Fibroblast of skin of right biceps (primary cell): ENCODE results near the gene PTPRJ.
"Not testable (repeated sequence)": the region's sequence is repeated elsewhere in the genome, so short reads cannot be mapped to it uniquely, and the experiment has no call there.

Experiments used
- DNase-seq: peaks from one replicate; pipeline ENCODE4 v3.0.0-alpha.2; 2013

The PTPRJ gene

DNA sequence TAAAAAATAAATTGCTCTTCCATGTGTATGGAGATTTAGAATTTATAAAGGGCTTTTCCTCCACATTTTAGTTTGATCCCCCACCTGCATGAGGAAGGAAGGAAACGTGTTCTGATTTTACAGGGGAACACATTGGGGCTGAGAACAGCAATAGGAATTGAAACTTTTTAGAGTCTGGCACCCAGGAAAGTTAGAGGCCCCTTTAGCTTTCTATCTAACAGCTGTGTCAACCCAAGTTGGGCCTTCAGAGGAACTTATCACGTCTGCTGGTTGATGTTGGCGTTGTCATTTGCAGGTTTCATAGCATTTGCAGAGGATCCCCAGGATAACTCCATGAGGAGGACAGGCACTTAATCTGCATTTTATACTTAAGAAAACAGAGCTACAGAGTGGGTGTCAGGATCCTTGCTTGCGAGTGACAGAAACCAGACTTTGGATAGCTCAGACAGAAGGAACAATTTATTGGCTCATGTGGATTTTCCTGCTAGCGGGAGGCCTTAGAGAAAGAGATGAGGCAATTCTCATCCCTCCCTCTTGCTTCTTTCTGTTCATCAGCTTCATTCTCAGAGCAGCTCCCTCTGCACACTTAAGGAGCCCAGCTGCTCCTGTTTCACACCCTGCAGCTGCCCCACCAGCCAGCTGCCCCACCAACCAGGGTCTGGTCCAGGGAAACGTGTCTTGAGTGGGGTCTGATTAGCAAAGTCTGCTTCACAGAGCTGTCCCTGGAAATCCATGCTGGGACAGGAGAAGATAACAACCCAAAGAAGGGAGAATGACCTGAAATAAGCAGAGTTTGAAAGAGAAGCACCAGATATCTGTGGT lies 143.8 kb downstream of the PTPRJ start:
- DNase-seq, result no peak

DNA sequence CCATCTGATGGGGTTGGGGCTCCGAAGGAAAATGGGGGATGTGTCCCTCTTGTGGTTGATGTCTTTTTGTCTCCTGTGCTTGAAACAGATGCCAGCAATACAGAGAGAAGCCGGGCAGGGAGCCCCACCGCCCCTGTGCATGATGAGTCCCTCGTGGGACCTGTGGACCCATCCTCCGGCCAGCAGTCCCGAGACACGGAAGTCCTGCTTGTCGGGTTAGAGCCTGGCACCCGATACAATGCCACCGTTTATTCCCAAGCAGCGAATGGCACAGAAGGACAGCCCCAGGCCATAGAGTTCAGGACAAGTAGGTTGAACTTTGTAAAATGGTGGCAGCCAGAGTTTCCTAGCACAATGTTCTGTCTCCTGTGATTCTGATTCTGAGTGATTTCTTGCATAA lies 144.5 kb downstream of the PTPRJ start:
- DNase-seq, result no peak

DNA sequence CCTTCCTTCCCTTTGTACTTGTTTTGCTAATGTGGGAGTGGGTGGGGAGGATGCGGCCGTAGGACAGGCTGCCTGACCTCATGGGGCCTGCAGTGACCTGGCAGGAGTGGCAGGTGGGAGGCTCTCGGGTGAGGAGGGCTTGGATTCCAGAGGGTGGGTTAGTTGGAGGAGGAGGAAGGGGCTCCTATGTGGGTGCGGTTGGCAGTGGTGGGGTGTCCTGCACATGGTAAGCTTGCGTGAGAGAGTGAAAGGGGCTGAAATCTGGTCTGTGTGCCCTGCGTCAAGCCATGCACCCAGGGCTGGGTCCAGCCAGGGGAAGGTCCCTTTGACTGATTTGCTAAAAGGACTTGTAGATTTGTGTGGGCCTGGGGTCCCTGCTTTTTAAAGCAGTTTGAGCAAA lies 145.5 kb downstream of the PTPRJ start:
- no peak for DNase-seq

DNA sequence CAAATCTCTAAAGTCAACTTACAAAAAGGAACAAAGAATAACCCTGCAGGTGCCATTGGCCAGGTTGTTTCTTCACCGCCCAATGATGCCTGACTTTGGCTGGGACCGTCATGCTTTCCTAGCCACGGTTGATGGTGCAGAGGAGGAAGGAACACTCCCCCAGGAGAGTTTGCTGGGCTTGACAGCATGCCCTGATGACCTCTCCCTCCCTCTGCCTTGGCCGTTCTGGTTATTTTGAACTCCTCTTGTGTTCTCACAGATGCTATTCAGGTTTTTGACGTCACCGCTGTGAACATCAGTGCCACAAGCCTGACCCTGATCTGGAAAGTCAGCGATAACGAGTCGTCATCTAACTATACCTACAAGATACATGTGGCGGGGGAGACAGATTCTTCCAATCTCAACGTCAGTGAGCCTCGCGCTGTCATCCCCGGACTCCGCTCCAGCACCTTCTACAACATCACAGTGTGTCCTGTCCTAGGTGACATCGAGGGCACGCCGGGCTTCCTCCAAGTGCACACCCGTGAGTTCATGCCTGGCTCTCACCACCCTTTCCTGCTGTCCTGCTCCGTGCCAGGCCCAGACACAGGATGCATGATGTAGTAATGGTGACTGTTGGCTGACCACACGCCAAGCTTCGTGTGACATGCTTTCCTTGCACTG lies 147.3 kb downstream of the PTPRJ start:
- no peak for DNase-seq

DNA sequence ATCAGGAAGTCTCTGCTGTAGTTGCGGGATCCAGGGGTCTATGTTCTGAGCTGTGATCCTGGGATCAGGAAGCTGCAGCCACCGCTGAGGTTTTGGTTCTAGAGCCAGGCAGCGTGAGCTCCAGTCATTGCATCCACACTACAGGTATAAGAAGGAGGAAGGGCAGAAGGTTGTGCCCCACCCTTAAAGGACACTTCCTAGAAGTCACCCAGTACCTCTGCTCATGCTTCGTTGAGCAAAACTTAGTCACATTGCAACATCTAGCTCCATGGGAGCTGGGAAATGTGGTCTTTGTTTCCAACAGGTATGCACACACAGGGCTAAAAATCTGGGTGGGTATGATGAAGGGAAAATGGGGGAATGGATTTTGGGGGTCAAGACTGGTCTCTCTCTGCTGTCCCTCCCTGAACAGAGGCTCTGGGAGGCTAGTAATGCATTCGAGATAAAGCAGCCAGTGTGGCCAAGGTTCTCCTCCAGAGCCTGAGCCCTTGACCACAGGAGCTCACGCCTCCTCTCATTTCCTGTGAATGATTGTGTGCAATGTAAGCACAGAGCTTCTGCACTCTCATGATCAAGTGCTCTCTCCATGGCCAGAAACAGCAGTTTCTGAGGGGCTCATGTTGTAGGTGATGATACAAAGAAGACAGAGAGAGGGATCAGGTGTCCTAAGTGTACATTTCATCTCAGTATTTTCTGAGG lies 149.5 kb downstream of the PTPRJ start:
- DNase-seq, result no peak

DNA sequence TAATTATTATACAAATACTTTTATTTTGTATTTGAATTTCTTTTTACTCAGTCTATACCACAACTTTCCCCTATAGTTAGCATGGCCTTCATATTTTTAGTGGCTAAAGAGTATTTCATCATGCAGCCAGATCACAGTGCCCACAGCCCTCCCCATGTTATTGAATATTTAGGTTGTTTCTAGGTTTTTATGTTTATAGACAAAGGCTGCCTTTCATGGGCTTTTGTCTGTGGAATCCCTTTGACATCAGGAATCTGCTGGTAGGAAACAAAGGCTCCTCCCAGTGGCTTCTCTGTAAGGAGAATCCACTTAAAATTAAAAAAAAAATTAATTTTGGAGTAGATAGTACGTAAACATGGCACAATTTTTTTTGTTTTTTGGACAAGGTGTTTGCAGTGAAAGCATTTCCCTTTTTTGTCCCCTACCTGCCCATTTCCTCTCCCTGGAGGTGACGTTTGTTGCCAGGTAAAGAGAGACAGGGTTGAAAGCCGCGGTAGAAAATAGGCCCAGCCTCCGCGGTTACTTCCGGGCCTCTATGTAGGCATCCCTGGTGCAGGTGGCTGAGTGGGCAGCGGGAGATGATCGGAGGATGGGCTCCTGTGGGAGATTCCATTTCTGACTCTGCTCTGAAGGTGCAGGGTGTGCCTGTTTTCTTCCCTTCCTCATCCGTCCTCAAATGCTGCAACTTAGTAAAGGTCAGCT lies 154.0 kb downstream of the PTPRJ start:
- no peak for DNase-seq

DNA sequence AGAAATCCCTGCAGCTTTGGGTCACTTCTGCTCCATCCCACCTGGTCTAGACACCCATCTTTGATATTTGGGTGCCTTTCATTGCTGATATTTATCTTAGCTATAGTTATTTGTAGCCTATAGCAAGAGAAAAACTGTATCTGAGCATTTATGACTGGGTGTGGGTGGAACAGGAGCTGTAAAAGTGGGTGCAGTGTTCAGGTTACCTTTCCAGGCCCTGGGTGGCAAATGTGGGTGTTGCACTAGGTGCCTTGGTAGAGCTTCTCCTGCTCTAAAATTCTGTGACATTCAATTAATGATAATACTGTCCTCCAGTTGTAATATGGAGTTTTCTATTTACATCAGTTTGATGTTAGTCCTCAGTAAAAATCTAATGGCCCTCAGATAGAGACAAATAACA lies 157.9 kb downstream of the PTPRJ start:
- DNase-seq, result no peak

DNA sequence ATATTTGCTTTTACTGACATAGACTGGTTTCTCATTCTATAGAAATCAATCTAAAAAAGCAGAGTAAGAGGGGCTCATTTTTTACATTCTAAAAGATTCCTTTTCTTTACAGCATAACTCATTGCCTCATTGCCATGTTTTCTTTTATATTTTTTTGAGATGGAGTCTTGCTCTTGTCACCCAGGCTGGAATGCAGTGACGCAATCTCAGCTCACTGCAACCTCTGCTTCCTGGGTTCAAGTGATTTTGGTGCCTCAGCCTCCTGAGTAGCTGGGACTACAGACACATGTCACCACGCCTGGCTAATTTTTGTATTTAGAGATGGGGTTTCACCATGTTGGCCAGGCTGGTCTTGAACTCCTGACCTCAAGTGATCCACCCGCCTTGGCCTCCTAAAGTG lies 159.5 kb downstream of the PTPRJ start:
- DNase-seq, result not testable (repeated sequence)

DNA sequence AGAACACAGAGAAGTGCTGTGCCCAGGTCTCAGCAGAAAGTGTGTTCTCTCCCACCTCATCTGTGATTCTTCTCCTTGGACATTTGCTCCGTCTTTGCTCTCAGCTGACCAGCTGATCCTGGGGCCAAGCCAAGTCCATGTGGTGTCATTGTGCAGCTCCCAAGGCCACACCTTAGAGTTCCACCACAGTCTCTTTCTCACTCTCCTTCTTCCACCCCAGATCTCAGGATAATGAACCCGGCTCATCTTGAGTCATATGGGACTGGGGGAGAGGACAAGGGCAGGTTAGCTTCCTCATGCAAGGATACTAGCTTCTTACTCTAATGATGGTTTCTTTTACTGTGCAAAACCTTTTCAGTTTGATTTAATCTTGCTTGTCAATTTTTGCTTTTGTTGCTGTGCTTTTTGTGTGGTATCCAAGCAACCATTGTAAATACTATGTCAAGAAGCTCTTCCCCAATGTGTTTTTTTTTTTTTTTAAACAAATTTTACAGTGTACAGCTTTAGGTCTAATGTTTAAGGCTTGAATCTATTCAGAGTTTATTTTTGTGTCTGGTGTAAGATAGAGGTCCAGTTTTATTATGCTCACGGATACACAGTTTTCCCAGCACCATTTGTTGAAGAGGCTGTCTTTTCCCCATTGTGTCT lies 161.2 kb downstream of the PTPRJ start:
- peak; percentile 8 for DNase-seq

DNA sequence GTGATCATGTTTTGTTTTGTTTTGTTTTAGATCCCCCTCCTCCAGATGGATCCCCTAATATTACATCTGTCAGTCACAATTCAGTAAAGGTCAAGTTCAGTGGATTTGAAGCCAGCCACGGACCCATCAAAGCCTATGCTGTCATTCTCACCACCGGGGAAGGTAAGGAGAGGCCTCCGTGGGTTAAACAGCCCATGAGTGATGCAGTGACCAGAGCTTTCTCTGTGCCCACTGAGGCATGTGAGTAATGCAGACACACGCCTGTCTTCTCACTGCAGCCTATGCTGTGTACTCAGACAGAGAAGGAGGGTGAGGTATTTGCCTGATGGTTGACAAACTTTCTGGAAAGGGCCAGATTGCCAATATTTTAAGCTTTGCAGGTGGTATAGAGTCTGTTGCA lies 162.5 kb downstream of the PTPRJ start:
- no peak for DNase-seq

DNA sequence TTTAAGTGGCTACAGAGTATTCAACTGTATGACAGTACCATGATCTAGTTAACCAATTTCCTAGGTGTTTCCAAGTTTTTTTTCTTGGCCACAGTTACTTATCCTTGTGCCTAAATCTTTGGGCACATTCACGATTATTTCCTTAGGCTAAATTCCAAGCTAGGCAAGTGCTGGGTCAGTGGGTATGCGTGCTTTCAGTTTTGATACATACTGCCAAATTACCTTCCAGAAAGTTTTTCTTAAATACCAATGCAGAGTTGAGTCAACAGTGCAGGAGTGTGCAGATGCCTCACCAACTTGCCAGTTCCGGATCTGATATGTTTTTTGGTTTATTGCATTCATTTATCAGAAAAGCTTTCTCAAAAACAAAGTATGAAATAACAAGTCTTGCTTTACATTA lies 168.4 kb downstream of the PTPRJ start:
- no peak for DNase-seq

DNA sequence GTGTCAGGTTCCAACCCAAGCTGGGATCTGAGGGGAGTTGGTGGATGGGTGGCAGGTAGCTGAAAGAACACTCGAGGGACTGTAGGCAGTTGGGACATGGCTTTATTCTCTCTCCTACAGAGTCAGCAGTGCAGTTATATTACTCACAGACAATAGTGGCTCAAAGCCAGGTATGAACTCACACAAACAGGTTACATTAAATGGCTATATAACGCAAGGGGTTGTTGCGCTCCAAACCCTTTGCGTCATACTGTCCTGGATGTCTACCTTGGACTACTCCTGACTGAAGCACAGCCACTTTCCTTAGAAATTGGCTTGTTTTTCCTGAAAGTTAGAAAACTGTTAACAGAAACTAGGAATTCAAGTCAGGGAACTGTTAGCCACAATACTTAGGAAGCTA lies 169.9 kb downstream of the PTPRJ start:
- peak; percentile 34 for DNase-seq

DNA sequence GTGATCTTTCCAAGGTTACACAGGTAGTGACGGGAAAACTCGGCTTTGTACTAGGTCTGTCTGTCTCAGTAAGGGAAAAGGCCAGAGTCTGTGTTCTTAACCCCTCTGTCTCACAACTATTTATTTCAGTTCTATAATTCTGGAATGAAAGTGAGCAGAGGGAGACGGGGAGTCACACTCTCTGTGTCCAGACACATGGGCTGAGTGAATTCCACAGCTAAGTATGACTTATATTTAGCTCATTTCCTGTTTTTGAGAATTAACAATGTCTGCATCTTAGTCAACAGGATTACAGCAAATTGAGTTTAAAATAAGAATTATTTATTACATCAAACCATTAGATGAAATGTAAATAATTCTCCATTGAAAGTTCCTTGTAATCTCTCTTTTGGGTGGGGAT lies 173.8 kb downstream of the PTPRJ start:
- DNase-seq, result peak; percentile 55

DNA sequence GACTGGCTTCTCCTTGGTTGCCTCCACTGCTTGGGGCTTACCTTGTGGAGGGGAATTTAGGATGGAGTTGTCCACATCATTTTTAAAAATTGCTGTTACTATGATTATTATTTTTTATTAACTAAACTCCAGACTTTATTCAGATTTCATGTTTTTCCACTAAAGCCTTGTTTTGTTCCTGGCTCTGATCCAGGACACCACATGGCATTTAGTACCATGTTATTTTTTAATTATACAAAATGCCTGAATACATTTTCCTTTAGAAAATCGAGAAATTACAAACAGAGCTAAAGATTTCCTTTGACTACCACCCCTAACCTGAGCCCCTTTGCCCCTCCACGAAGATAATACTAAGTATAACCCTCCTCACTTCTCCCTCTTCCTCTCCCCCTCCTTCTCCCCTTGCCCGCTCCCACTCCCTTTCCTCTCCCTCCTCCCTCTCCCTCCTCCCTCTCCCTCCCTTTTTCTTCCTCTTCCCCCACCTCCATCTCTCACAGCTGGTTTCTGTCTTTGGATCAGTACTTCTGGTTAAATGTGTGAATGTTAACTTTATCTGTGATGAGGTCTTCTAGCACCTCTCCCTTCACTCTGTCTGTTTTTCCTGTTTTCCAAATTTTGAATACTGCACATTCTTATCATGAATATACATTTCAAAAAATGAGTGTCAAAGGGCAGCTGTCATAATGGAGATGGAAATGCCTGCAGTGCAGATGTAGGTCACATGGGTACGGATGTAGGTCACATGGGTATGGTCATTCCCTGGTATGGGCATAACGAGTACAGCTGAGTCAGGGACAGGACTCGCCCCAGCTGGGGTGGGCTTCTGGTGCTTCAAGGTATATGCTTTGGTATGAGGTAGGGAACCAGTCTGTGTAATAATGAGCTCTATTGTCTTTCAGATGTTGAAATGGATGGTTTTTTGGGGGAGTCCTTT lies 181.9 kb downstream of the PTPRJ start:
- no peak for DNase-seq

DNA sequence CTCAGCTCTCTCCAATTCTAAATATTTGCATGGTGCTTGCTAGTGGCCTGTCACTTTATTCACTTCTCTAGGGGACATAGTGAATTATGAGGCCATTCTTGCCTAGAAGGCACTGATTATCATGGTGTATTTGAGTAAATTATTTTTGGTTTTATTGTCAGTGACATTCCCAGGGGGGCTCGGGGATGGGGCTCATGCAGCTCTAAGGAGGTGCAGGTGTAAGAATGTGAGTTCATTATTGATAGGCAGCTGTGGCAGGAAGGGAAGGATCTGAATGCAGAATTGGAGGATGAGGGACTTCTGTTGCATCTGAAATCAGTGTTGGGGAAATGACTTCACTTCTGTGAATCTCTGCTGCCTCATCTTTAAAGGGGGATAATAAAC lies 182.5 kb downstream of the PTPRJ start:
- no peak for DNase-seq

DNA sequence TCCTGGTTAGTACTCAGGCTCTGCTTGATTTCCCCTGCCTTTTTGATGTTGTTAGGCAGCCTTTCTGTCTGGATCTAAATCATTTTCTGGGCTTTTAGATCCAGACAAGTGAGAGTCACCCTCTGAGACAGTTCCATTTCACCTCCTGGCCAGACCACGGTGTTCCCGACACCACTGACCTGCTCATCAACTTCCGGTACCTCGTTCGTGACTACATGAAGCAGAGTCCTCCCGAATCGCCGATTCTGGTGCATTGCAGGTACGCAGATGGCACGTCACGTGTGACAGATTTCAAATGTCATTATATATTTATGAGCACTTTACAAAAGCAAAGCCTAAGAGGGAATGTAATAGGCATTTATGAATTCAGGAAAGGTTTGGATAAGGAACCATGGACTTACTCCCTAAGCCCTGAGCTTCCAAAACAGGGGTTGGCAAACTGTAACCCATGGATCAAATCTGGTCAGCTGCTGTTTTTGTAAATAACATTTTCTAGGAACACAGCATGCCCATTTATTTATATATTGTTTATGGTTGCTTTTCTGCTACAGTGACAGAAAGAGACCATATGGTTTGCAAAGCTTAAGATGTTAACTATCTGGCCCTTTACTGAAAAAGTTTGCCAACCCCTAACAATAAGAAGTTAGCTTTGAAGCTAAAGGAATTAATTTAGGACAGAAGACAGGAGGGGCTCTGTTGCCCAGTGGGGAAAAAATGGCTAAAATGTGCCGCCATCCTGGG lies 183.2 kb downstream of the PTPRJ start:
- DNase-seq, result no peak

DNA sequence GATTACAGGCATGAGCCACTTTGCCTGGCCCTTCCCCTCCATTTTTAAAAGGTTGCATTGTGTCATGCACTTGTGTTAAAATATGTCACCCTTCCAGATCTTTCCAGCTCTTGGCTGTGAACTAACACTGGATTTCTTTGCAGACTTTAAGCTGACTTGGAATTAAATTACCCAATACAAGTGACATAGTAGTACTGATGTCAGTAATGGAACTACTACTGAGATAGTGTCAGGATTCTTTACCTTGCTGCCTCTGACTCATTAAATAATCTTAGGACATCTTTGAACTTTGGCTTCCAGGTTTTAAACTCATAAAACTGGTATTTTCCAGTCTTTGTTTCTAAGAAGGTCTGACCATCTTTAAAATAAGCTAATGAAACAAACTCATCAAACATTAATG lies 184.5 kb downstream of the PTPRJ start:
- no peak for DNase-seq

DNA sequence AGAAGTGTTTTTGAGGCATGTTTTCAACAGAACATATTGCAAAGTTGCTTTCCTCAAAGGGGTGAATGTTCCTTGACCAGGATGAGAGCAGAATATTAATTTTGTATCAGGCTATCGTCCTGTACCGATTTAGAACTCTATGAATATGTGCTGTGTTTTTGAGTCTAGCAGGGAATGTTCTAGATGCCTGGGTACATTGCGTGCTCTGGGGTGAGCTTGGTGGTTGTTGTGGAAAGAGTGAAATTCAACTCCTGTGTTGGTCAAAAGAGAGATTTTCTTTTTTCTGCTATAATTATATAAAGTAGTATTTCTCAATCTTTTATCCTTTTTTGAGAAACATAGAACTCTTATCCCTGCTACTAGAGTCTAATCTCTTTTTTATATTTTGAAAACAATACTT lies 185.1 kb downstream of the PTPRJ start:
- DNase-seq, result no peak

DNA sequence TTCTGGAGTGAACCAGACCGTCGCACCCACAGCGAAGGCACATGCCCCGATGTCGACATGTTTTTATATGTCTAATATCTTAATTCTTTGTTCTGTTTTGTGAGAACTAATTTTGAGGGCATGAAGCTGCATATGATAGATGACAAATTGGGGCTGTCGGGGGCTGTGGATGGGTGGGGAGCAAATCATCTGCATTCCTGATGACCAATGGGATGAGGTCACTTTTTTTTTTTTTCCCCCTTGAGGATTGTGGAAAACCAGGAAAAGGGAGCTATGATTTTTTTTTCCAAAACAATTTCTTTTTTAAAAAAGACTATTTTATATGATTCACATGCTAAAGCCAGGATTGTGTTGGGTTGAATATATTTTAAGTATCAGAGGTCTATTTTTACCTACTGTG lies 187.0 kb downstream of the PTPRJ start:
- DNase-seq, result peak; percentile 55

DNA sequence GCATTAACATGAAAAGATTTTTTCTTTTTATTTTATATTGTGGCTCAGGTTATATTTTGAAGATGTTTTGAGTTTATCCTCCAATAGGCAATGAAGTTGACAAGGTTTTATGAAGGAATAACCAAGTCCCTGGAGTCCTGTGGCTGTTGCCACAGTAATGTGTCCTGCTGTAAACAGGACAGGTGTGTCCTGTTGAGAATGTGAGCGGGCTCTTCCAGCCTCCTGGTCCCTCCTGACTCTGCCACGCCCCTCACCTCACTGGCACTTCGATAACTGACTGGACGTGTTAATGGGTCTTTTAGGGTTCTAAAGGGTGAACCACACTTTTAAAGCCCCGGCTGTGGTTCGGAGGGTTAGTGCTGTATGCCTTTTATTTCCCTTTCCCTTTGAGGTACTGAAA lies 188.5 kb downstream of the PTPRJ start:
- DNase-seq, result no peak

DNA sequence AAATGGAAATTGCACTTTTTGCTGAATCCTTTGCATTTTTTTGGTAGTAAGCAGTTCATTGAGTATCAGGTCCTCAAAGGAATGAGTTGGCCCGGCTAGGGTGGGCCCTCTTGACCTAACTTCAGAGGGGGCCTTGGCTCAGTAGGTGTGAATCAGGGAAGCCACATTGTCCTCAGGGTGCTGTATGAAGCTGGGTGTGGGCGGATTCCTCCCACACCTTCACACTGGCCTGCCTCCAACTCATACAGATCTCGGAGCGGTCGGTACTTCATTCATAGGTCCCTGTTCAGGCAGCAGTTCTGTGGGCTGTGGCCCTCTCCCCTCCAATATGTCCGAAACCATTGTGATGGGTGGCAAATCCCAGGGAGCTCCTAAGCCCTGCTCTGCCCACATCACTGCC lies 188.9 kb downstream of the PTPRJ start:
- DNase-seq, result no peak
